ENCODE results near the gene DCP1B. TPM values are rescaled to one million over a fixed set of nuclear protein-coding genes. Genes with fewer than 3 reads are reported as not detected.

DCP1B gene
- polyA plus RNA-seq, 2 of the 4 experiments (the other 2 are of a cell fraction), result 7.7 to 19.2 TPM

GRCh38 chr12:2003676-2004112 lies 563 bp downstream of the DCP1B start:
- FAIRE-seq, result no peak
- Histone ChIP-seq H3K4me2 (peak overlapping the region; percentile 89), H3K4me1 (peaks cover 12% of the 10 kb centered on the region; the same call in 2 of the 3 replicates), H3K9me3 (no peaks in the 10 kb centered on the region), H3K4me3 (peak overlapping the region; percentile 70), H3K27ac (peak overlapping the region; percentile 94 to 98)
- WGBS (ENCODE audit: missing lambda C conversion rate), result under 1% methylated on average over 13 of the region's 13 CpGs
- TF ChIP-seq RCOR1 (IDR thresholded peaks at IDR 0.05; ENCODE audit: low read depth, low read length), result no peak
- peak; percentile 45 to 64; a peak in 5 of 6 replicates for ATAC-seq
- DNase-seq (ENCODE audit: low read depth in 1 of 2, low spot score in 1 of 2), result peak in 1 of 2 experiments; percentile 8
- ChIA-PET CTCF (interaction anchor here (0.6 to 2.0 kb wide), 3 partner anchors 10 to 580 kb away, joined by 3 to 8 read pairs (median 3); no protein-coding TSS in a partner anchor), POLR2A (interaction anchor here (1.0 to 1.2 kb wide), 4 partner anchors 10 to 16 kb away, joined by 3 to 5 read pairs (median 4); no protein-coding TSS in a partner anchor)

- POLR2A ChIA-PET, result no interaction called here
- Histone ChIP-seq H3K9me3 (no peaks in the 10 kb centered on the region), H3K4me1 (peaks cover 17% of the 10 kb centered on the region; the same call in 2 of the 3 replicates), H3K4me3 (no peak overlapping the region), H3K4me2 (no peak overlapping the region), H3K27ac (no peak overlapping the region)
- no peak for DNase-seq (ENCODE audit: low read depth in 1 of 2, low spot score in 1 of 2)
- ATAC-seq, result no peak
- CTCF ChIA-PET, result interaction anchor here (1.1 kb wide), 1 partner anchor 55 kb away, joined by 4 read pairs; no protein-coding TSS in a partner anchor
- 90% methylated on average over 4 of the region's 4 CpGs for WGBS (ENCODE audit: missing lambda C conversion rate)
- FAIRE-seq, result no peak
- no peak for TF ChIP-seq ZNF302 (CRISPR knock-in tag; IDR thresholded peaks at IDR 0.05)
- TF ChIP-seq HES2 (IDR thresholded peaks at IDR 0.05), result no peak
- TF ChIP-seq RFX5 (IDR thresholded peaks at IDR 0.05), result no peak
- TF ChIP-seq HMGXB4 (CRISPR knock-in tag; IDR thresholded peaks at IDR 0.05; ENCODE audit: borderline replicate concordance), result no peak
- TF ChIP-seq NFE2L2 (conservative IDR thresholded peaks at IDR 0.05; ENCODE audit: low read length), result no peak
- no peak for TF ChIP-seq PBX3 (IDR thresholded peaks at IDR 0.05)
- TF ChIP-seq KDM5A (IDR thresholded peaks at IDR 0.05), result no peak
- TF ChIP-seq FOXS1 (CRISPR knock-in tag; IDR thresholded peaks at IDR 0.05), result no peak
- TF ChIP-seq SREBF2 (IDR thresholded peaks at IDR 0.05), result no peak
- TF ChIP-seq NR3C1 (IDR thresholded peaks at IDR 0.05), result no peak
These were observed 8.9 kb downstream of the DCP1B start for GRCh38 chr12:1995205-1995896.

GRCh38 chr12:1994429-1995143 lies 9.7 kb downstream of the DCP1B start:
- FAIRE-seq, result no peak
- no peak overlapping the region for H3K27ac ChIP-seq
- 85% methylated on average over 1 of the region's 1 CpG for WGBS (ENCODE audit: missing lambda C conversion rate)
- DNase-seq (ENCODE audit: low read depth in 1 of 2, low spot score in 1 of 2), result no peak
- H3K4me2 ChIP-seq, result peak overlapping the region; percentile 41; the same call in 2 of the 3 replicates
- H3K4me1 ChIP-seq, result peaks cover 17% of the 10 kb centered on the region; the same call in 2 of the 3 replicates
- POLR2A ChIA-PET, result interaction anchor here (1.1 kb wide), 1 partner anchor 10 kb away, joined by 5 read pairs; the partner anchor contains the start of gene DCP1B
- H3K9me3 ChIP-seq, result no peaks in the 10 kb centered on the region
- CTCF ChIA-PET, result interaction anchor here (0.6 to 1.2 kb wide), 3 partner anchors 9 to 133 kb away, joined by 3 to 4 read pairs (median 3); no protein-coding TSS in a partner anchor
- no peak for ATAC-seq
- no peak overlapping the region for H3K4me3 ChIP-seq
- TF ChIP-seq CBX8 (IDR thresholded peaks at IDR 0.05) (no peak), SMC3 (IDR thresholded peaks at IDR 0.05) (no peak), REST (IDR thresholded peaks at IDR 0.05) (no peak), RARB (CRISPR knock-in tag; IDR thresholded peaks at IDR 0.05) (no peak), GATA3 (IDR thresholded peaks at IDR 0.05; ENCODE audit: borderline replicate concordance) (no peak), CEBPB (IDR thresholded peaks at IDR 0.05) (no peak), ELK1 (IDR thresholded peaks at IDR 0.05; ENCODE audit: low read depth, low read length) (no peak), RNF2 (IDR thresholded peaks at IDR 0.05; ENCODE audit: borderline replicate concordance, low read depth) (no peak), E2F6 (IDR thresholded peaks at IDR 0.05; ENCODE audit: borderline replicate concordance, low read depth) (no peak), HOXB5 (CRISPR knock-in tag; IDR thresholded peaks at IDR 0.05) (no peak), JUN (IDR thresholded peaks at IDR 0.05) (no peak), ESRRA (IDR thresholded peaks at IDR 0.05; ENCODE audit: borderline replicate concordance, low read length) (no peak), HDAC2 (IDR thresholded peaks at IDR 0.05) (no peak)
